Osteocyte (in vitro differentiated cells): ENCODE results near the gene TTLL5. TPM values are rescaled to one million over a fixed set of nuclear protein-coding genes. Genes with fewer than 3 reads are reported as not detected.

Experiments
- DNase-seq: peaks from one replicate; pipeline ENCODE4 v3.0.0; 2021; ENCODE audit warnings: mixed read lengths; ENCODE audit not compliant: unreplicated experiment; ENCODE audit errors: extremely low spot score
- H3K27ac Mint-ChIP-seq: one replicate; pipeline ENCODE4 v1.8.0; 2021; ENCODE audit warnings: mild to moderate bottlenecking, mixed read lengths; ENCODE audit not compliant: unreplicated experiment
- H3K27me3 Mint-ChIP-seq: one replicate; pipeline ENCODE4 v1.8.0; 2021; ENCODE audit warnings: mixed read lengths; ENCODE audit not compliant: unreplicated experiment
- H3K36me3 Mint-ChIP-seq: one replicate; pipeline ENCODE4 v1.8.0; 2021; ENCODE audit warnings: mixed read lengths; ENCODE audit not compliant: unreplicated experiment
- H3K4me1 Mint-ChIP-seq: one replicate; pipeline ENCODE4 v1.8.0; 2021; ENCODE audit warnings: mixed read lengths; ENCODE audit not compliant: unreplicated experiment
- H3K4me3 Mint-ChIP-seq: one replicate; pipeline ENCODE4 v1.8.0; 2021; ENCODE audit warnings: mild to moderate bottlenecking, moderate library complexity, mixed read lengths; ENCODE audit not compliant: unreplicated experiment
- H3K9me3 Mint-ChIP-seq: one replicate; pipeline ENCODE4 v1.8.0; 2021; ENCODE audit warnings: mixed read lengths; ENCODE audit not compliant: unreplicated experiment
- total RNA-seq: library from RNA; stranded (reverse); gene quantifications from 2 replicates; pipeline ENCODE4 v1.2.1, GENCODE V29; 2021
- TF ChIP-seq, protein P1 (sequence below): fragments of 200-600 bp; sonication (generic); IDR thresholded peaks from 2 replicates; pipeline ENCODE4 v1.5.0; 2021; ENCODE audit warnings: antibody characterized with exemption, mild to moderate bottlenecking, moderate library complexity

The TTLL5 gene
- total RNA-seq, 1 donor from 2014 or later, result 37.3 TPM

GRCh38 chr14:75643985-75644384 lies 17.1 kb upstream of the TTLL5 start:
- Mint-ChIP-seq H3K27me3 (no peaks in the 10 kb centered on the region), H3K36me3 (no peaks in the 10 kb centered on the region), H3K9me3 (no peaks in the 10 kb centered on the region), H3K4me3 (no peak overlapping the region), H3K27ac (no peak overlapping the region), H3K4me1 (peaks cover 33% of the 10 kb centered on the region)
- TF ChIP-seq, protein P1, sequence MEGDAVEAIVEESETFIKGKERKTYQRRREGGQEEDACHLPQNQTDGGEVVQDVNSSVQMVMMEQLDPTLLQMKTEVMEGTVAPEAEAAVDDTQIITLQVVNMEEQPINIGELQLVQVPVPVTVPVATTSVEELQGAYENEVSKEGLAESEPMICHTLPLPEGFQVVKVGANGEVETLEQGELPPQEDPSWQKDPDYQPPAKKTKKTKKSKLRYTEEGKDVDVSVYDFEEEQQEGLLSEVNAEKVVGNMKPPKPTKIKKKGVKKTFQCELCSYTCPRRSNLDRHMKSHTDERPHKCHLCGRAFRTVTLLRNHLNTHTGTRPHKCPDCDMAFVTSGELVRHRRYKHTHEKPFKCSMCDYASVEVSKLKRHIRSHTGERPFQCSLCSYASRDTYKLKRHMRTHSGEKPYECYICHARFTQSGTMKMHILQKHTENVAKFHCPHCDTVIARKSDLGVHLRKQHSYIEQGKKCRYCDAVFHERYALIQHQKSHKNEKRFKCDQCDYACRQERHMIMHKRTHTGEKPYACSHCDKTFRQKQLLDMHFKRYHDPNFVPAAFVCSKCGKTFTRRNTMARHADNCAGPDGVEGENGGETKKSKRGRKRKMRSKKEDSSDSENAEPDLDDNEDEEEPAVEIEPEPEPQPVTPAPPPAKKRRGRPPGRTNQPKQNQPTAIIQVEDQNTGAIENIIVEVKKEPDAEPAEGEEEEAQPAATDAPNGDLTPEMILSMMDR, result no peak
- DNase-seq, result no peak

DNA sequence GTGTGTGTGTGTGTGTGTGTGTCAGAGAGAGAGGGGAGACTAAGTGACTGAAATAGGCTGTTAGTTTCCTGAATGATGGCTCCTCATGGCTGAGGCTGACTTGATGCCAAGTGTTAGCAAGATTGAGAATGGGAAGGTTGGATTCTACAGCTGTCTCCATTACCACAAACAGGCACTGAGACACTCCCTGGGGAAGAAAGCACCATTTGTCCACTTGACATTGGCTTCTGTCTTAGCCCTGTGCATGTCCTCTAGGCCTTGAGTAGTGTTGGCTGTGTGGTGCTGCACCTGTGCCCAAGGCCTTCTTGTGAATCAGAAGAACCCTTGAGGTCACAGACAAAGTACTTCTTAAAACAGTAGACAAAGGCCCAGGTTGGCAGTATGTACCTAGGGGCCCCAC lies 16.0 kb upstream of the TTLL5 start:
- Mint-ChIP-seq H3K4me3 (no peak overlapping the region), H3K4me1 (peaks cover 37% of the 10 kb centered on the region), H3K27me3 (no peaks in the 10 kb centered on the region), H3K9me3 (no peaks in the 10 kb centered on the region), H3K27ac (no peak overlapping the region), H3K36me3 (peaks cover 5% of the 10 kb centered on the region)
- no peak for DNase-seq
- TF ChIP-seq, protein P1, result no peak

DNA sequence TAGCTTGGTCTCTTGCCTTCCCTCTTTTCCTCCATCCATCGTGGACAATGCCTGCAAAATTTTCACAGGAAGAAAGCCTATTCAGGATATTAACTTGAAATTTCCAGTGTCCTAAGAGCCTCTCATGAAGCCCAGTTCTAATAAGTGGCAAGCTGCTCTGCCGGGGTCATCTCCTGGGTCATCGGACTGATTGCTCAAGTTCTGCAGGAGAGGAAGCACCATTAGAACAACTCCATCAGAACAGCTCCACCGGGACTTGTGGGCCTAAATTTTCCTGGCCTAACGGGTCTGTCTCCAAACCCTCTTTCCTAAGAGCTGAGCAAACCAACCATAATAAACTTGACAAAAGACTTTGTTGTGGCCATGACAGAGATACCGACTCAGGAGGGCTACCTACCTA lies 14.3 kb upstream of the TTLL5 start:
- no peak for DNase-seq
- Mint-ChIP-seq H3K27ac (peak overlapping the region; percentile 63), H3K9me3 (no peaks in the 10 kb centered on the region), H3K36me3 (peaks cover 21% of the 10 kb centered on the region), H3K4me1 (peaks cover 44% of the 10 kb centered on the region), H3K27me3 (no peaks in the 10 kb centered on the region), H3K4me3 (no peak overlapping the region)
- TF ChIP-seq, protein P1, result no peak

GRCh38 chr14:75647640-75648039 lies 13.4 kb upstream of the TTLL5 start:
- Mint-ChIP-seq H3K4me1 (peaks cover 44% of the 10 kb centered on the region), H3K27me3 (no peaks in the 10 kb centered on the region), H3K36me3 (peaks cover 23% of the 10 kb centered on the region), H3K4me3 (no peak overlapping the region), H3K27ac (peak overlapping the region; percentile 83), H3K9me3 (no peaks in the 10 kb centered on the region)
- TF ChIP-seq, protein P1, result no peak
- DNase-seq, result no peak

- TF ChIP-seq, protein P1, result no peak
- Mint-ChIP-seq H3K4me3 (peak overlapping the region; percentile 2), H3K27ac (peak overlapping the region; percentile 83), H3K27me3 (no peaks in the 10 kb centered on the region), H3K9me3 (no peaks in the 10 kb centered on the region), H3K4me1 (peaks cover 44% of the 10 kb centered on the region), H3K36me3 (peaks cover 26% of the 10 kb centered on the region)
- DNase-seq, result peak; percentile 83
Measured at GRCh38 chr14:75648066-75648838, 12.8 kb upstream of the TTLL5 start.
